ENCODE measurements around the gene FOXN3.

The FOXN3 gene

DNA sequence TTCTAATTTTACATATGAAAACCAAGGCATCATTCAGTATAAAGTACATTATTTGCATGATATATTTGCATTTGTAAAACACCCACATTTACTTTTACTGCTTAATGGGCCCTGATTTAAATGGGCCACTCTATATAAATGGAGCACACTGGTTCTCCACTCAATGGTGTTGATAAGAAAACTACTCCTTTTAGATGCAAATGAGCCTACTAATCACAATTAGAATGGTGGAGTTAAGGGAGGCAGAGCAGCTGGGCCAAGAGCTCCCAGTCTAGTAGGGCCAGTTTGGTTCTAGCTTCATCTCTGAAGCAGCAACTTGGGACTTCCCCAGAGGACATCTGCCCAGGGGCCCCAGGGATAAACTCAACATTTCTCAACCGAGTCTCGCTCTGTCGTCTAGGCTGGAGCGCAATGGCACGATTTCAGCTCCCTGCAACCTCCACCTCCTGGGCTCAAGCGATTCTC lies 120.7 kb downstream of the FOXN3 start:
- DNase-seq, result no peak

- no peak for DNase-seq
Observed at GRCh38 chr14:89294872-89295271, 122.2 kb downstream of the FOXN3 start.

DNA sequence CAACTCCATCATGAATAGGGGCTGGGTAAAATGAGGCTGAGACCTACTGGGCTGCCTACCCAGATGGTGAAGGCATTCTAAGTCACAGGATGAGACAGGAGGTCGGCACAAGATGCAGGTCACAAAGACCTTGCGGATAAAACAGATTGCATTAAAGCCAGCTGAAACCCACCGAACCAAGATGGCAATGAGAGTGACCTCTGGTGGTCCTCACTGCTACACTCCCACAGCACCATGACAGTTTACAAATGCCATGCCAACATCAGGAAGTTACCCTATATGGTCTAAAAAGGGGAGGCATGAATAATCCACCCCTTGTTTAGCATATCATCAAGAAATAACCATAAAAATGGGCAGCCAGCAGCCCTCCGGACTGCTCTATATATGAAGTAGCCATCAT lies 122.6 kb downstream of the FOXN3 start:
- DNase-seq, result peak; percentile 22

GRCh38 chr14:89294060-89294459 lies 123.0 kb downstream of the FOXN3 start:
- peak; percentile 35 for DNase-seq

GRCh38 chr14:89293314-89293916 lies 123.6 kb downstream of the FOXN3 start:
- DNase-seq, result no peak

GRCh38 chr14:89292579-89293313 lies 124.3 kb downstream of the FOXN3 start:
- DNase-seq, result no peak

DNA sequence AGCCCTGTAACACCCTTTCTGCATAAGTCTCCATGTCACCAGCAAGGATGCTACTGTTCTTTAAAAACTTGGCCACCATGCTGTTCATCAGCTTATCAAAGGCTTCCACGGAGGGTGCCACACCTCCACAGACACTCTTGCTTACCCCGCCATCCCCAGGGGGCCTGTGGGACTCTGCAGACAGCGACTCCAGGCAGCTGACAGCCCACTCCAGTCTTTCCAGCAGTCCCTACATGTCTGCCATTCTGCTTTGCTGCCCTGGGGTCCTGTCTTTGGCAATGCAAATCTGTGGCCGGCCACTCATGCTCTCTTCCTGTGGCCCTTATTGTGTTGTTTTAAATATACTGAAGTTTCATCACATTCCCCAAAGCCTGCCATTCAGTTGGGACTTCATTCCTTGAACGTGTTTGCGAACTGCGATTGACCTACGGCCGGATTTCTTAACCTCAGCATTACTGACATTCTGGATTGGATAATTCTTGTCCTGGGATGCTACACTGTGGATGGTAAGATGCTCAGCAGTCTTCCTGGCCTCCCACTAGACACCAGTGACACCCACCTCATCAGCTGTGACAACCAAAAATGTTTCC lies 125.6 kb downstream of the FOXN3 start:
- DNase-seq, result no peak

- DNase-seq, result no peak
Observed at GRCh38 chr14:89290813-89291212, 126.2 kb downstream of the FOXN3 start.

DNA sequence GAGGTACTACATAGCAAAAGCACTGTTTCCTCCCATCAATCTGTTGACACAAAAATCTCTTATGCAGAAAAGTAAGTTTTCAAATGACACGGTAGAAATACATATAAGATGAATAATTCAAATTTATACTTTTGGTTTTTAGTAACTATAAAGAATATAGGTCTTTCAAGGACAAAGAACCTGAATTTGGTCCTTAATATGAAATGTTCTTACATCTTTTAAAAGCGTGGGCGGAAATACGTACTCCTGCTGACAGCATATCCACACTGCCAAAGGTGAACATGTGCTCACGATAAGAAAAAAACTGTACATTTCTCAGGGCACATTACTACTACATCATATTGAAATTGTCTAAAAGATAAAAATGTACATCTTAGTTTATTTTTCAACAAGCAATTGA lies 127.6 kb downstream of the FOXN3 start:
- no peak for DNase-seq

DNA sequence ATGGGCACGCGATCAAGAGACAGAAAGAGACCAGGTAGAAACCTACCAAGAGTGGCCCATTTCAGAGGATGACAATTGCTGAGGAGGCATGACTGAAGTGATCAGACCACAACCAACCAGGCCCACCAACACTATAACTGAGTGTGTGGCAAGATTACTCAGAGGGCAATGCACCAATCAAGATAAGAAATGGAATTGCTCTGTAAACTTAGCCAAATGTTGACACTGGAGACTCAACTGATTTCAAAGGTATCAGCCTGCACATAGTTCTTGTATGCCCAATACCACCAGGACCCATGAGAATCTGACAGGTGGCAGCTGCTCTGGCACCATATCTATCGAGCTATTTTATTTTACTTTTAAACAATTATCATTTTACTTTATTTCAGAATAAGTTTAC lies 128.9 kb downstream of the FOXN3 start:
- no peak for DNase-seq

GRCh38 chr14:89284333-89285058 lies 132.5 kb downstream of the FOXN3 start:
- no peak for DNase-seq

- DNase-seq, result no peak
Observed at GRCh38 chr14:89283327-89284060, 133.5 kb downstream of the FOXN3 start.

GRCh38 chr14:89282191-89282590 lies 134.8 kb downstream of the FOXN3 start:
- no peak for DNase-seq

- DNase-seq, result no peak
Observed at GRCh38 chr14:89280600-89280999, 136.4 kb downstream of the FOXN3 start.

DNA sequence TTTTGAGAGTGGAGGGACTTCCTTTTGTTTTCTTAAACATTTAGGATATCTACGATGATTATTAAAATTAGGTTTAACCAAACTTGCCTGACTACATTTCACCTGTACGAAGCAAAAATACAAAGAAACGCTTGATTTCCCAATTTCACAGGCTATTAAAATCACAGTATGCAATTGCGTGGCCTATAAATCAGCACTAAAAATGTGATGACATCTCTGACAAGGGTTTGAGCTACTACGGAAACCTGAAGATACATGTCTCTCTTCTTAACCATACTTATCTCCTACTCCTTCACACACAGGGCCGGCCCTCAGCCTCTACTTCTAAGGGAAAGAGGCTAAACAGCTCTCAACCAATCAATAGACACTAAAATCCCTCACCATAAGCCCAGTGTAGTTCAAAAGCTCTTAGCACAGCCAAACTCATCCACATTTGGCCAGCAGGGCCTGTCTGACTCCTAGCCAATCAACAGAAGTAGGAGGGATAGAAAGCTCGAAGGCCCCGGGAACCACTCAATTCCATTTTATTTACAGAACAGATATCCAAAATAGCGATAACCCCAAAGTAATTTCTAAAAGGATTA lies 137.3 kb downstream of the FOXN3 start:
- no peak for DNase-seq

DNA sequence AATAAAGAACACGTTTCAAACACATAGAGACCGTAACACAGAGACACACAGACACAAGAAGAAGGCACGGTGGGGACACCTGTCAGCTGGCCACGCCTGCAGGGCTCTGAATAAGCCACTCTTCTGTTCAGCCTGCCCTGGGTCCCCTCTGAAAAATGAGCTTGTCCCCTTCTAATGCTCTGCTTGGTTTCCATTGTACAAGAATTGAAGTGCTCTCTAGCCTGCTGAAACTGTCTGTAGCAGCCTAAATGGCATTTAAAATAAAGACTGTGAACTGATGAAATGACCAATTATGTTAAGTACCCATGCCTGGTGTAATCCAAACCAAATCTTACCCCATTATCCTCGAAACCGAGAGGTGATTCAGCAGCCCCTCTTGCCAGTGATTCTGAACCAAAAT lies 139.8 kb downstream of the FOXN3 start:
- DNase-seq, result peak; percentile 93

GRCh38 chr14:89276424-89276975 lies 140.5 kb downstream of the FOXN3 start:
- no peak for DNase-seq

DNA sequence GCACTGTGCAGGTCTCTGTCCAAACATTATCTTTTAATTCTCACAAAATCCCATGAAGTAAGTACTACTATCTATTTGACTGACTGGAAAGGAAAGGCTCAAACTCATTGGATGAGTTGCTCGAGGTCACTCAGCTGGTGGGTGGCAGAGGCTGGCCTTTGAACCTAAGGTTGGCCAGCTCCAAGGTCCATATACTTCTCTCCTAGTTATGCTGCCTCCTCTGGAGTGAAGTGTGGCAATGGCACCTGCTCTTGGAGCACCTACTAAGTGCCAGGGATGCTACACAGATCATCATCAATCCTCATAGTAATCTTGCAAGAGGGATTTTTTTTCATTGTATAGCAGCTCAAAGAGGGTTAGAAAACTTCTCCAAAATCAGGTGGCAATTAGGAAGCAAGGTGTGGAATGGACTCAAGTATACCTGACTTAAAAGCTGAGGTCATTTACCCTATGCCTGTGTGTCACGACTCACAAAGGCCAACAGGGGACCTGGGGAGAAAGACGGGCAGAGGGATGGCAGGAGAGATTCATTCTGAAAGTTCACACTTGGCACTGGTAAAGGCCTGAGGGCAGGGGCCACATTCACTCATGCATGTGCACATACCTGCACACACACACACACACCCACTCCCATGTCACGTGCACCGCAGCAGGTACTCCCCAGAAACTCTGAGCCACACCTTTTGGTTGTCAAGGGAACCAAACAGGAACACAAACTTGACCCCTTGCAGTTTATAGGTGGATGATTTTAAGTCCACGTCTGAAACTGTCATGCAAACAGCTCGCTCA lies 146.4 kb downstream of the FOXN3 start:
- no peak for DNase-seq

GRCh38 chr14:89269404-89269803 lies 147.6 kb downstream of the FOXN3 start:
- no peak for DNase-seq

DNA sequence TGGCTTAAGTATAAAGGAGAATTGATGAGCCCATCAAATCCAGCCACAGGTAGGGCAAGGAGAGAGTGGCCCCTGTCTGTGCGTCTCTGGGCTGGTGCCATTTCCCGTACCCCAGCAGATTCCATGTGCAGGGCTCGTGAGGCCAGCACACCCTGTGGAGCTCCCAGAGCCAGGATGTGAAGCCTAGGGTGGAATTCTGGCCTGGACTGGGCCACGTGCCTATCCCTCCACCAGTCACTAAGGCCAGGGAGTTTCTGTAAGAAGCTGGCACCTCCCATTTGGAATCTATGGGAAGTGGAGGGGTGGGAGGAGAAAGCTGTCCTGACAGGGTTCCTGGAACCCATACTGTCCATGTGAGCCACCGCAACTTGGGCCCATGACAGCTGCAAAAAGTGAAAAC lies 148.5 kb downstream of the FOXN3 start:
- DNase-seq, result no peak

GRCh38 chr14:89267656-89268055 lies 149.4 kb downstream of the FOXN3 start:
- DNase-seq, result no peak
